GM10266 (cell line): Measurements from ENCODE around the gene TRIM75.
"Not testable (repeated sequence)": the region's sequence is repeated elsewhere in the genome, so short reads cannot be mapped to it uniquely, and the experiment has no call there.

Experiments
- DNase-seq: peaks from one replicate; pipeline ENCODE4 v3.0.0; 2012; ENCODE audit errors: extremely low spot score
- CTCF ChIP-seq: IDR thresholded peaks from 2 replicates; pipeline ENCODE4 v1.5.1; 2012; ENCODE audit warnings: mild to moderate bottlenecking, low read depth; ENCODE audit not compliant: control insufficient read depth, insufficient read depth; ENCODE audit errors: missing control alignments

Gene TRIM75

GRCh38 chr4:165052627-165053026, 1.0 kb upstream of the TRIM75 start:
- TF ChIP-seq CTCF, result no peak
- DNase-seq, result no peak

GRCh38 chr4:165055601-165056000, 1.9 kb downstream of the TRIM75 start:
- no peak for TF ChIP-seq CTCF

GRCh38 chr4:165058666-165059065, 5.0 kb downstream of the TRIM75 start:
- TF ChIP-seq CTCF, result no peak

More at GRCh38 chr4:165055601-165056000, 1.9 kb downstream of the TRIM75 start:
- no peak for DNase-seq

DNA sequence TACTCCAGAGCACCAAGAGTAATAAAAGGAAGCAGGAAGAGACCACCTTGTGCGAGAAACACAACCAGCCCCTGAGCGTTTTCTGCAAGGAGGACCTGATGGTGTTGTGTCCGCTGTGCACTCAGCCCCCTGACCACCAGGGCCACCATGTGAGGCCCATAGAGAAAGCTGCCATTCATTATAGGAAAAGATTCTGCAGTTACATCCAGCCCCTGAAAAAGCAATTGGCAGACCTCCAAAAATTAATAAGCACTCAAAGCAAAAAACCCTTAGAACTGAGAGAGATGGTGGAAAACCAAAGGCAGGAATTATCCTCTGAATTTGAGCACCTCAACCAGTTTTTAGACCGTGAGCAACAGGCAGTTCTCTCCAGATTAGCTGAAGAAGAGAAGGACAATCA, 5.7 kb downstream of the TRIM75 start:
- no peak for DNase-seq
- TF ChIP-seq CTCF, result no peak

More at GRCh38 chr4:165058666-165059065, 5.0 kb downstream of the TRIM75 start:
- no peak for DNase-seq

- DNase-seq, result no peak
- TF ChIP-seq CTCF, result no peak
Observed at GRCh38 chr4:165060938-165061337, 7.3 kb downstream of the TRIM75 start.

- TF ChIP-seq CTCF, result no peak
- DNase-seq, result no peak
Observed at GRCh38 chr4:165070560-165070959, 16.9 kb downstream of the TRIM75 start.

- not testable (repeated sequence) for DNase-seq
Observed at GRCh38 chr4:165073346-165073745, 19.7 kb downstream of the TRIM75 start.

- DNase-seq, result no peak
- TF ChIP-seq CTCF, result no peak
Observed at GRCh38 chr4:165077034-165077578, 23.4 kb downstream of the TRIM75 start.
